Measurements from ENCODE around the gene SUGP1.

- TF ChIP-seq POLR2AphosphoS5 (IDR thresholded peaks at IDR 0.05): no peak
- no peak for TF ChIP-seq CTCF (IDR thresholded peaks at IDR 0.05)
These were observed 33.7 kb upstream of the SUGP1 start for GRCh38 chr19:19354007-19354406.

All from stomach (tissue), 4 donors.